Fibroblast of skin of right biceps (primary cell): ENCODE results near the gene BRCA1.
"Not testable (repeated sequence)": the region's sequence is repeated elsewhere in the genome, so short reads cannot be mapped to it uniquely, and the experiment has no call there.

Experiments used
- DNase-seq: peaks from one replicate; pipeline ENCODE4 v3.0.0-alpha.2; 2013

The BRCA1 gene

GRCh38 chr17:43068570-43069367 lies 56.4 kb downstream of the BRCA1 start:
- no peak for DNase-seq

GRCh38 chr17:43062984-43063638 lies 62.1 kb downstream of the BRCA1 start:
- DNase-seq: no peak

- DNase-seq: no peak
These were observed 69.1 kb downstream of the BRCA1 start for GRCh38 chr17:43056051-43056450.

GRCh38 chr17:43053008-43053407 lies 72.2 kb downstream of the BRCA1 start:
- DNase-seq: not testable (repeated sequence)

- DNase-seq: no peak
These were observed 73.2 kb downstream of the BRCA1 start for GRCh38 chr17:43051969-43052368.

GRCh38 chr17:43044024-43044423 lies 81.1 kb downstream of the BRCA1 start:
- no peak for DNase-seq

GRCh38 chr17:43043307-43043706 lies 81.9 kb downstream of the BRCA1 start:
- no peak for DNase-seq

GRCh38 chr17:43042025-43042628 lies 83.0 kb downstream of the BRCA1 start:
- peak; percentile 3 for DNase-seq

- no peak for DNase-seq
These were observed 84.5 kb downstream of the BRCA1 start for GRCh38 chr17:43040655-43041054.

GRCh38 chr17:43039646-43040045 lies 85.5 kb downstream of the BRCA1 start:
- no peak for DNase-seq

- DNase-seq: no peak
These were observed 90.3 kb downstream of the BRCA1 start for GRCh38 chr17:43034894-43035293.

GRCh38 chr17:43033948-43034881 lies 90.9 kb downstream of the BRCA1 start:
- no peak for DNase-seq

- no peak for DNase-seq
These were observed 93.5 kb downstream of the BRCA1 start for GRCh38 chr17:43031666-43032065.

GRCh38 chr17:43030137-43030767 lies 94.9 kb downstream of the BRCA1 start:
- no peak for DNase-seq

- no peak for DNase-seq
These were observed 96.8 kb downstream of the BRCA1 start for GRCh38 chr17:43028221-43028861.

GRCh38 chr17:43027091-43028032 lies 97.8 kb downstream of the BRCA1 start:
- DNase-seq: no peak

GRCh38 chr17:43026595-43026994 lies 98.6 kb downstream of the BRCA1 start:
- no peak for DNase-seq

- no peak for DNase-seq
These were observed 99.2 kb downstream of the BRCA1 start for GRCh38 chr17:43025766-43026537.

- no peak for DNase-seq
These were observed 99.9 kb downstream of the BRCA1 start for GRCh38 chr17:43025290-43025657.
